HCT116 (cell line): ENCODE results near the gene IPO5. TPM values are rescaled to one million over a fixed set of nuclear protein-coding genes. Genes with fewer than 3 reads are reported as not detected.
"Not testable (repeated sequence)": the region's sequence is repeated elsewhere in the genome, so short reads cannot be mapped to it uniquely, and the experiment has no call there.

ENCODE experiments used
- ATAC-seq: fragments of 200-7000 bp; cut with Tn5 transposase; 2 replicates; pipeline ENCODE4 v1.9.1; 2020; ENCODE audit warnings: mild to moderate bottlenecking, moderate library complexity
- BruUV-seq: library from RNA; stranded (reverse); fragments of 400-500 nt; replicated peaks from 2 replicates; lab custom pipeline; 2021; lab: Mats Ljungman, UMichigan
- CTCF ChIA-PET: fragments of 300-600 bp; sonication (Branson Sonifier 250); formaldehyde crosslinking; loops from one replicate; lab custom pipeline; 2021; ENCODE audit warnings: antibody characterized with exemption; lab: Charles Lee
- POLR2A ChIA-PET: fragments of 300-600, 350-600 bp; sonication (Branson Sonifier 250); formaldehyde crosslinking; loops from one replicate; lab custom pipeline; 2021; ENCODE audit warnings: antibody characterized with exemption; lab: Charles Lee
- RAD21 ChIA-PET, 2 experiments: fragments of 300-600 bp; sonication (Branson Sonifier 250); formaldehyde crosslinking; loops; one replicate each; lab custom pipeline; 2023; ENCODE audit warnings: low total read pairs in 2 of 2; ENCODE audit not compliant: uncharacterized antibody in 2 of 2, unreplicated experiment in 2 of 2, low non-redundant PET in 1 of 2; lab: Charles Lee
- DNase-seq: peaks from one replicate; pipeline ENCODE4 v3.0.0-alpha.2; 2010; ENCODE audit warnings: low read depth, low spot score
- H2AFZ ChIP-seq: fragments of 200-600 bp; shearing (Covaris generic), sonication (generic); 2 replicates; pipeline ENCODE4 v1.6.1; 2017; ENCODE audit warnings: low read depth, mixed run types, mixed read lengths, antibody characterized with exemption, low read length; ENCODE audit not compliant: poor library complexity, severe bottlenecking
- H3K27ac ChIP-seq: 2 replicates; pipeline ENCODE4 v1.5.1; 2012; ENCODE audit warnings: low read depth, low read length
- H3K27me3 ChIP-seq: fragments of 200-600 bp; sonication (generic); 2 replicates; pipeline ENCODE4 v1.6.1; 2016; ENCODE audit warnings: mixed run types, low read length, mixed read lengths; ENCODE audit not compliant: insufficient read depth
- H3K36me3 ChIP-seq, 2 experiments: fragments of 200-500 bp in 1 of 2; fragments of 200-600 bp in 1 of 2; sonication (Bioruptor generic) in 1 of 2; sonication (generic) in 1 of 2; 2 replicates each; pipeline versions ENCODE4 v1.5.1 to v1.6.1; 2014 to 2016; ENCODE audit warnings: low read length in 2 of 2, inconsistent platforms in 1 of 2, mixed read lengths in 1 of 2, mixed run types in 1 of 2; ENCODE audit not compliant: insufficient read depth in 2 of 2, control insufficient read depth in 1 of 2
- H3K4me1 ChIP-seq, 2 experiments: fragments of 200-600 bp in 1 of 2; sonication (generic) in 1 of 2; 2 replicates each; pipeline versions ENCODE4 v1.5.1 to v1.6.1; 2012 to 2017; ENCODE audit warnings: low read length in 2 of 2, inconsistent platforms in 1 of 2, mild to moderate bottlenecking in 1 of 2, mixed read lengths in 1 of 2, mixed run types in 1 of 2, moderate library complexity in 1 of 2; ENCODE audit not compliant: insufficient read depth in 2 of 2, control insufficient read depth in 1 of 2
- H3K4me2 ChIP-seq: fragments of 200-600 bp; sonication (generic); 2 replicates; pipeline ENCODE4 v1.6.1; 2017; ENCODE audit warnings: mixed run types, low read length, mixed read lengths
- H3K4me3 ChIP-seq, 2 experiments: fragments of 200-600 bp in 1 of 2; sonication (generic) in 1 of 2; replicated peaks in 1 of 2; 2 replicates each; pipeline ENCODE4 v1.5.1; 2011 to 2016; ENCODE audit warnings: low read length in 2 of 2, control low read depth in 1 of 2, low read depth in 1 of 2, mild to moderate bottlenecking in 1 of 2, mixed read lengths in 1 of 2, mixed run types in 1 of 2
- H3K79me2 ChIP-seq: fragments of 200-600 bp; sonication (generic); 2 replicates; pipeline ENCODE4 v1.6.1; 2017; ENCODE audit warnings: mild to moderate bottlenecking, mixed run types, low read length, moderate library complexity, mixed read lengths; ENCODE audit not compliant: insufficient read depth
- H3K9ac ChIP-seq: fragments of 200-600 bp; sonication (generic); 2 replicates; pipeline ENCODE4 v1.6.1; 2016; ENCODE audit warnings: low read length, mixed read lengths
- H3K9me2 ChIP-seq: fragments of 200-600 bp; sonication (generic), shearing (Covaris generic); 2 replicates; pipeline ENCODE4 v1.6.1; 2017; ENCODE audit warnings: mixed run types, mild to moderate bottlenecking, moderate library complexity; ENCODE audit not compliant: insufficient read depth
- H3K9me3 ChIP-seq, 2 experiments: fragments of 200-500 bp in 1 of 2; fragments of 200-600 bp in 1 of 2; sonication (Bioruptor generic) in 1 of 2; sonication (generic) in 1 of 2; 2 replicates each; pipeline ENCODE4 v1.6.1; 2014 to 2017; ENCODE audit warnings: low read length in 2 of 2, mixed read lengths in 2 of 2, inconsistent platforms in 1 of 2, low read depth in 1 of 2, mild to moderate bottlenecking in 1 of 2, mixed run types in 1 of 2, moderate library complexity in 1 of 2; ENCODE audit not compliant: control insufficient read depth in 1 of 2, insufficient read depth in 1 of 2
- H4K20me1 ChIP-seq: fragments of 200-600 bp; sonication (generic), shearing (Covaris generic); 2 replicates; pipeline ENCODE4 v1.6.1; 2017; ENCODE audit warnings: mixed run types, mild to moderate bottlenecking, moderate library complexity; ENCODE audit not compliant: insufficient read depth
- ELF1 ChIP-seq: IDR thresholded peaks from 2 replicates; pipeline ENCODE4 v1.6.1; 2012; ENCODE audit warnings: low read depth, borderline replicate concordance
- POLR2A ChIP-seq: IDR thresholded peaks from 2 replicates; pipeline ENCODE4 v1.7.0; 2011; ENCODE audit warnings: borderline replicate concordance; ENCODE audit not compliant: insufficient read depth, insufficient read length; ENCODE audit errors: extremely low read depth
- POLR2AphosphoS5 ChIP-seq: IDR thresholded peaks from 2 replicates; pipeline ENCODE4 v1.6.1; 2011; ENCODE audit warnings: mild to moderate bottlenecking, low read depth, low read length, moderate library complexity
- RAD21 ChIP-seq: IDR thresholded peaks from 2 replicates; pipeline ENCODE4 v1.6.1; 2012; ENCODE audit warnings: low read depth, mild to moderate bottlenecking
- SP1 ChIP-seq: IDR thresholded peaks from 2 replicates; pipeline ENCODE4 v1.6.1; 2012; ENCODE audit warnings: low read depth
- SRF ChIP-seq: IDR thresholded peaks from 2 replicates; pipeline ENCODE4 v1.6.1; 2012; ENCODE audit warnings: low read depth
- ZNF274 ChIP-seq: fragments of 200-500 bp; sonication (Bioruptor generic); IDR thresholded peaks from 2 replicates; pipeline ENCODE4 v1.6.1; 2014; ENCODE audit warnings: mild to moderate bottlenecking, low read depth, low read length, inconsistent platforms
- intact Hi-C: fragments of 100-400 bp; cut with micrococcal nuclease; formaldehyde crosslinking; loops from 2 replicates; pipeline ENCODE4 v1.10.0; 2022
- total RNA-seq: library from RNA; stranded (reverse); gene quantifications from one replicate; pipeline ENCODE4 v1.2.1, GENCODE V29; 2021; ENCODE audit not compliant: unreplicated experiment
- TF ChIP-seq, protein P1 (sequence below), 3 experiments: fragments of 200-600 bp in 1 of 3; sonication (generic) in 1 of 3; IDR thresholded peaks in 2 of 3; conservative IDR thresholded peaks in 1 of 3; 2 replicates each; pipeline ENCODE4 v1.5.1; 2012 to 2017; ENCODE audit warnings: low read depth in 2 of 3, low read length in 2 of 3, antibody characterized with exemption in 1 of 3, borderline replicate concordance in 1 of 3, control low read depth in 1 of 3, mild to moderate bottlenecking in 1 of 3, mixed read lengths in 1 of 3, mixed run types in 1 of 3, moderate library complexity in 1 of 3; ENCODE audit not compliant: insufficient read depth in 1 of 3
- TF ChIP-seq, protein P2 (sequence below): IDR thresholded peaks from 2 replicates; pipeline ENCODE4 v1.6.1; 2012; ENCODE audit warnings: low read depth
- TF ChIP-seq, protein P3 (sequence below): IDR thresholded peaks from 2 replicates; pipeline ENCODE4 v1.6.1; 2011; ENCODE audit warnings: mild to moderate bottlenecking, low read length, moderate library complexity; ENCODE audit not compliant: insufficient replicate concordance; ENCODE audit errors: extremely low read depth

Gene IPO5
- total RNA-seq, 1 experiment from 2014 or later = 237 TPM

DNA sequence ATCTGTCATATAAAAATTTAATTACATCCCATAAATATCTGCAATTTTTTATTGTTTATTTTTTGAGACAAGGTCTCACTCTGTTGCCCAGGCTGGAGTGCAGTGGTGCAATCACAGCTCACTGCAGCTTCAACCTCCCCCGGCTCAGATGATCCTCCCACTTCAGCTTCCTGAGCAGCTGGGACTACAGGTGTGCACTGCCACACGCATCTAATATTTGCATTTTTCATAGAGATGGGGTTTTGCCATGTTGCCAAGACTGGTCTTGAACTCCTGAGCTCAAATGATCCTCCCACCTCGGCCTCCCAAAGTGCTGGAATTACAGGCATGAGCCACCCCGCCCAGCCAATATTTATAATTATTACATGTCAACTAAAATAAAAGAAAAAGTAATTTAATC is 644 bp upstream of the IPO5 start:
- not testable (repeated sequence) for DNase-seq, BruUV-seq, ATAC-seq

DNA sequence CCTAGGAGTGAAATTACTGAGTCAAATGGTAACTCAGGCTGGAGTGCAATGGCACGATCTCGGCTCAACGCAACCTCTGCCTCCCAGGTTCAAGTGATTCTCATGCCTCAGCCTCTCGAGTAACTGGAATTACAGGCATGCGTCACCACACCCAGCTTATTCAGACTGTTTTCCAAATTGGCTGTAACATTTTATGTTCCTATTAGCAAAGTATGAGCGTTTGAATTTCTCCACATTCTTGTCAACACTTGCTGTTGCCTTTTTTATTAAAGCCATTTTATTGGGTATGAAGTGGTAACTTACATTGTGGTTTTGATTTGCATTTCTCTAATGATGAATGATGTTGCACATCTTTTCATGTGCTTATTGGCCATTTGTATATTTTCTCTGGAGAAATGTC is 7.9 kb downstream of the IPO5 start:
- no peak overlapping the region for H3K4me2 ChIP-seq
- no peak overlapping the region for H3K9ac ChIP-seq
- no peak overlapping the region for H3K27ac ChIP-seq
- no peaks in the 10 kb centered on the region for H3K36me3 ChIP-seq
- CTCF ChIA-PET = no interaction called here
- no peaks in the 10 kb centered on the region for H3K9me2 ChIP-seq
- RAD21 ChIA-PET = no interaction called here
- no peak overlapping the region for H2AFZ ChIP-seq
- no peaks in the 10 kb centered on the region for H3K27me3 ChIP-seq
- H3K4me1 ChIP-seq = no peaks in the 10 kb centered on the region
- H4K20me1 ChIP-seq = no peaks in the 10 kb centered on the region
- TF ChIP-seq POLR2A (no peak), SP1 (no peak), ZNF274 (no peak), SRF (no peak), POLR2AphosphoS5 (no peak), RAD21 (no peak), ELF1 (no peak)
- TF ChIP-seq, protein P1, sequence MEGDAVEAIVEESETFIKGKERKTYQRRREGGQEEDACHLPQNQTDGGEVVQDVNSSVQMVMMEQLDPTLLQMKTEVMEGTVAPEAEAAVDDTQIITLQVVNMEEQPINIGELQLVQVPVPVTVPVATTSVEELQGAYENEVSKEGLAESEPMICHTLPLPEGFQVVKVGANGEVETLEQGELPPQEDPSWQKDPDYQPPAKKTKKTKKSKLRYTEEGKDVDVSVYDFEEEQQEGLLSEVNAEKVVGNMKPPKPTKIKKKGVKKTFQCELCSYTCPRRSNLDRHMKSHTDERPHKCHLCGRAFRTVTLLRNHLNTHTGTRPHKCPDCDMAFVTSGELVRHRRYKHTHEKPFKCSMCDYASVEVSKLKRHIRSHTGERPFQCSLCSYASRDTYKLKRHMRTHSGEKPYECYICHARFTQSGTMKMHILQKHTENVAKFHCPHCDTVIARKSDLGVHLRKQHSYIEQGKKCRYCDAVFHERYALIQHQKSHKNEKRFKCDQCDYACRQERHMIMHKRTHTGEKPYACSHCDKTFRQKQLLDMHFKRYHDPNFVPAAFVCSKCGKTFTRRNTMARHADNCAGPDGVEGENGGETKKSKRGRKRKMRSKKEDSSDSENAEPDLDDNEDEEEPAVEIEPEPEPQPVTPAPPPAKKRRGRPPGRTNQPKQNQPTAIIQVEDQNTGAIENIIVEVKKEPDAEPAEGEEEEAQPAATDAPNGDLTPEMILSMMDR (IDR thresholded peaks at IDR 0.05 in 2 of 3, conservative IDR thresholded peaks at IDR 0.05 in 1 of 3; ENCODE audit: borderline replicate concordance in 1 of 3, insufficient read depth in 1 of 3, low read depth in 2 of 3, low read length in 2 of 3) = no peak
- TF ChIP-seq, protein P2, sequence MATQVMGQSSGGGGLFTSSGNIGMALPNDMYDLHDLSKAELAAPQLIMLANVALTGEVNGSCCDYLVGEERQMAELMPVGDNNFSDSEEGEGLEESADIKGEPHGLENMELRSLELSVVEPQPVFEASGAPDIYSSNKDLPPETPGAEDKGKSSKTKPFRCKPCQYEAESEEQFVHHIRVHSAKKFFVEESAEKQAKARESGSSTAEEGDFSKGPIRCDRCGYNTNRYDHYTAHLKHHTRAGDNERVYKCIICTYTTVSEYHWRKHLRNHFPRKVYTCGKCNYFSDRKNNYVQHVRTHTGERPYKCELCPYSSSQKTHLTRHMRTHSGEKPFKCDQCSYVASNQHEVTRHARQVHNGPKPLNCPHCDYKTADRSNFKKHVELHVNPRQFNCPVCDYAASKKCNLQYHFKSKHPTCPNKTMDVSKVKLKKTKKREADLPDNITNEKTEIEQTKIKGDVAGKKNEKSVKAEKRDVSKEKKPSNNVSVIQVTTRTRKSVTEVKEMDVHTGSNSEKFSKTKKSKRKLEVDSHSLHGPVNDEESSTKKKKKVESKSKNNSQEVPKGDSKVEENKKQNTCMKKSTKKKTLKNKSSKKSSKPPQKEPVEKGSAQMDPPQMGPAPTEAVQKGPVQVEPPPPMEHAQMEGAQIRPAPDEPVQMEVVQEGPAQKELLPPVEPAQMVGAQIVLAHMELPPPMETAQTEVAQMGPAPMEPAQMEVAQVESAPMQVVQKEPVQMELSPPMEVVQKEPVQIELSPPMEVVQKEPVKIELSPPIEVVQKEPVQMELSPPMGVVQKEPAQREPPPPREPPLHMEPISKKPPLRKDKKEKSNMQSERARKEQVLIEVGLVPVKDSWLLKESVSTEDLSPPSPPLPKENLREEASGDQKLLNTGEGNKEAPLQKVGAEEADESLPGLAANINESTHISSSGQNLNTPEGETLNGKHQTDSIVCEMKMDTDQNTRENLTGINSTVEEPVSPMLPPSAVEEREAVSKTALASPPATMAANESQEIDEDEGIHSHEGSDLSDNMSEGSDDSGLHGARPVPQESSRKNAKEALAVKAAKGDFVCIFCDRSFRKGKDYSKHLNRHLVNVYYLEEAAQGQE = no peak
- TF ChIP-seq, protein P3, sequence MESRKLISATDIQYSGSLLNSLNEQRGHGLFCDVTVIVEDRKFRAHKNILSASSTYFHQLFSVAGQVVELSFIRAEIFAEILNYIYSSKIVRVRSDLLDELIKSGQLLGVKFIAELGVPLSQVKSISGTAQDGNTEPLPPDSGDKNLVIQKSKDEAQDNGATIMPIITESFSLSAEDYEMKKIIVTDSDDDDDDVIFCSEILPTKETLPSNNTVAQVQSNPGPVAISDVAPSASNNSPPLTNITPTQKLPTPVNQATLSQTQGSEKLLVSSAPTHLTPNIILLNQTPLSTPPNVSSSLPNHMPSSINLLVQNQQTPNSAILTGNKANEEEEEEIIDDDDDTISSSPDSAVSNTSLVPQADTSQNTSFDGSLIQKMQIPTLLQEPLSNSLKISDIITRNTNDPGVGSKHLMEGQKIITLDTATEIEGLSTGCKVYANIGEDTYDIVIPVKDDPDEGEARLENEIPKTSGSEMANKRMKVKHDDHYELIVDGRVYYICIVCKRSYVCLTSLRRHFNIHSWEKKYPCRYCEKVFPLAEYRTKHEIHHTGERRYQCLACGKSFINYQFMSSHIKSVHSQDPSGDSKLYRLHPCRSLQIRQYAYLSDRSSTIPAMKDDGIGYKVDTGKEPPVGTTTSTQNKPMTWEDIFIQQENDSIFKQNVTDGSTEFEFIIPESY = no peak
- ATAC-seq (no peak), DNase-seq (no peak)
- H3K9me3 ChIP-seq = no peaks in the 10 kb centered on the region
- POLR2A ChIA-PET = no interaction called here
- no TSS peak for BruUV-seq
- no peak overlapping the region for H3K4me3 ChIP-seq
- H3K79me2 ChIP-seq = no peaks in the 10 kb centered on the region
- intact Hi-C loops = no loop called here

More for the DNA sequence above, 644 bp upstream of the IPO5 start:
- H4K20me1 ChIP-seq, RAD21 ChIA-PET, H3K27me3 ChIP-seq, H3K9me2 ChIP-seq, intact Hi-C loops, H3K9ac ChIP-seq, POLR2A ChIA-PET, H3K4me1 ChIP-seq, H3K79me2 ChIP-seq, CTCF ChIA-PET, H3K4me3 ChIP-seq, H3K9me3 ChIP-seq, H2AFZ ChIP-seq, H3K36me3 ChIP-seq, H3K27ac ChIP-seq, H3K4me2 ChIP-seq: not testable (repeated sequence)
